ENCODE measurements around the gene AKT3.
A peak's percentile ranks its signal among the peaks of the same experiment; 100 is the strongest.
"Not testable (repeated sequence)": the region's sequence is repeated elsewhere in the genome, so short reads cannot be mapped to it uniquely, and the experiment has no call there.

AKT3 gene

DNA sequence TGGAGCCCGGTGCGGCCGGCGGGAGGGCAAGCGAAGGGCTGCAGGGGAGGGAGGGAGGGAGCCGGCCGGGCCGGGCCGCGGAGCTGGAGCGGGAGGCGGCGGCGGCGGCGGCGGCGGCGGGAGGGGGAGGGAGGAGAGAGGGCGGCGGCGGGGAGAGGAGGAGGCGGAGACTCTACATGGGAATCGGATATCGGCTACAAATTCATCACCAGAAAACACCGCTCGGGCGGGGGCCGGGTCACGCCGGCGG is at the start of gene AKT3:
TSS of gene AKT3 (minus strand) at position 42 of the 250 bp plus-strand sequence. CDS start 7,073 bp downstream, outside the sequence.
- DNase-seq (ENCODE audit: low spot score), result peak; percentile 77

- DNase-seq (ENCODE audit: low spot score), result no peak
These were observed 48.2 kb upstream of the AKT3 start for GRCh38 chr1:243898278-243898677.

- no peak for DNase-seq (ENCODE audit: low spot score)
These were observed 46.3 kb upstream of the AKT3 start for GRCh38 chr1:243896313-243896712.

DNA sequence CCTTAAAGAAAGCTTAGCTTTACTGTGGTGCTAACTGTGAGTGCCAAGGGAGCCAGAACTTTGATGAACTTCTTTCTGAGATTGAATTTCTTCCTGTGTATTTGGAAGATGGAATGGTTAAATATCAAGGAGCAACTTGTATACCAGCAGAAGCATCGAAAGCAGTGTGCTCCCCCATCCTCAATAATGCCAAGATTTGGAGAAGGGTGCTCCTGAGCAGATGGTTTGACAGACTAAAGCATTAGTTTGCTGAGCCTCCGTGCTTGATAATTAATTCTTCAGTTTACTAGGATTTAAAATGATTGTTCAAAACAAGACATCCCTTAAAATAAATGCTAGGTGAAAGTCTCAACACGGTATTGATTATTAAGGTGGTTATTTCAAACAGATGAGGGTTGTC is 42.4 kb upstream of the AKT3 start:
- DNase-seq (ENCODE audit: low spot score), result no peak

- DNase-seq (ENCODE audit: low spot score), result peak; percentile 11
These were observed 40.5 kb upstream of the AKT3 start for GRCh38 chr1:243890576-243890975.

DNA sequence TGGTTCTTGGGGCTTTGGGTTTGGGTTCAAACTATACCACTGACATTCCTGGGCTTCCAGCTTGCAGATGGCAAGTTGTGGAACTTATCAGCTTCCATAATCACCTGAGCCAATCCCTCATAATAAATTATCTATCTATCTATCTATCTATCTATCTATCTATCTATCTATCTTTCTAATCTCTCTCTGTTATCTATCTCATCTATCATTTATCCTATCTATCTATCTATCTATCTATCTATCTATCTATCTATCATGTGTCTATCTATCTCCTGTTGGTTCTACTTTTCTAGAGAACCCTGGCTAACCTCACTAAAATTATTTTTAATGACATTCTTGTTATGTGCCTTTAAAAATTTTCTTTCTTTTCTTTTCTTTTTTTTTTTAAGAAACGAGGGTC is 35.8 kb upstream of the AKT3 start:
- no peak for DNase-seq (ENCODE audit: low spot score)

DNA sequence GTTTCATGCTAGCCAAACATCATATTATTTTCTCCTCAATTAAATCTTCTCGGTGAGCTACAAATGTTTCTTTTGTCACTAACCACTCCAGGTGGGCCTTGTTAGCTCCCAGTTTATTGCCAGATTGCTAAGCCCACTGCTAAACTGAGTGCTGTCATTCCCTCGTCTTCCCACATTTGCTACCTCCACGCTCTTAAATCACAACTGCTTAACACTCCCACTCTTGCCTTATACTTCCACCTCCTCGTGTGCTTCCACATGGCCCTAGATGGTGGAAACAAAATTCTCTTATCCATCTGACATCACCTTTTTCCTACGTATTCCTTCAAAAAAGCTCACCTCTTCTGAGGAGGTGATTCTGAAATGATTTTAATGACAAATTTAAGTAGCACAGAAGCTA is 34.6 kb upstream of the AKT3 start:
- no peak for DNase-seq (ENCODE audit: low spot score)

DNA sequence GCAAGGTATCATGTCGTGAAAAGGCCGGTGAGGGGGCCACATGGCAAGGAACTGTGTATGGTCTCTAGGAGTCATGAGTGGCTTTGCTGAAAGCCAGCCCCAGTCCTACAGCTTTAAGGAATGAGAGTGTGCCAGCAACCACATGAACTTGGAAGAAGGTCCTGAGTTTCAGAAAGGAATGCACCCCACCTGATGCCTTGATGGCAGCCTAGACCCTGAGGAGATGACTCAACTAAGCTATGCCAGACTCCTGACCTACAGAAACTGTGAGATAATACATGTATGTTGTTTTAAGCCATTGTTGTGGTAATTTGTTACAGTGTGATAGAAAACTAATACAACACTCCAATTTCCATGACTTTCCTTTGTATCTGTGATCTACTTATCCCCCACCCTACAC is 33.5 kb upstream of the AKT3 start:
- no peak for DNase-seq (ENCODE audit: low spot score)

DNA sequence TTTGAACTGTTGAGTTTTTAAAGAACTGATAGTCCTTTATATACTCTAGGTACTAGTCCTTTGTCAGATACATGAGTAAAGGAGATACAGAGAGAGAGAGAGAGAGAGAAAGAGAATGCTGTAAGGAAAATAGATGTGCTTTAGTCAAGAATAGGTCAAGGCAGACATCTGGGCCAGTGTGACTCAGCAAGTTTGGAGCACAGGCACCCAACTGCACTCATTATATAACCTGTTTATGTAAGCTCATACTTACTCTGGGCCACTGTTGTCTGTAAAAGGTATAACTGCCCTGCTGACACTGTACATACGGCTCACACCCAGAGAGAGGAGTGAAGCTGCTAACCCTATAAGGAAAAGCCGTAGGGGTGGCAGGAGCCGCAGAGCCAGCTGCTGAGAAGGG is 32.2 kb upstream of the AKT3 start:
- DNase-seq (ENCODE audit: low spot score), result no peak

GRCh38 chr1:243877058-243877457 is 27.0 kb upstream of the AKT3 start:
- DNase-seq (ENCODE audit: low spot score), result not testable (repeated sequence)

- no peak for DNase-seq (ENCODE audit: low spot score)
These were observed 5.7 kb upstream of the AKT3 start for GRCh38 chr1:243855616-243856318.

DNA sequence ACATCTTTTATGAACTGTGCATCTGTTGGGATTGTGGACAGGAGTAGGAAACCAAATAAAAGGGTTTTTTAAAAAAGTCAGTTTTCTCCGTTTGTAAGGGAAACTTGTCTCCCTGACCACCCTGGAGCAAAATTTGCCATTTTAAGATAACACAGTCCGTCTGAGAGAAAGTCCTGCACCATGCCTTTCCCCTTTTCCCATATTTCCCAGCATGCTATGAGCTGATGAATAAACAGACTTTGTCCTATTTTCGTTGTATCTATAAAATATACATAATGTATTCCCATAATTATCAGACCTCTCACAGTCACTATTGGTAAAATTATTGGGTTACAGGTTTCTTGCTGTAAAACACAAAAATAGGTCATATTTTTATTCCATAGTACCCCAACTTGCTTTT is 1.7 kb upstream of the AKT3 start:
- no peak for DNase-seq (ENCODE audit: low spot score)

GRCh38 chr1:243851257-243851756 is 1.3 kb upstream of the AKT3 start:
- DNase-seq (ENCODE audit: low spot score), result no peak

- peak; percentile 49 for DNase-seq (ENCODE audit: low spot score)
These were observed 611 bp upstream of the AKT3 start for GRCh38 chr1:243850452-243851256.

DNA sequence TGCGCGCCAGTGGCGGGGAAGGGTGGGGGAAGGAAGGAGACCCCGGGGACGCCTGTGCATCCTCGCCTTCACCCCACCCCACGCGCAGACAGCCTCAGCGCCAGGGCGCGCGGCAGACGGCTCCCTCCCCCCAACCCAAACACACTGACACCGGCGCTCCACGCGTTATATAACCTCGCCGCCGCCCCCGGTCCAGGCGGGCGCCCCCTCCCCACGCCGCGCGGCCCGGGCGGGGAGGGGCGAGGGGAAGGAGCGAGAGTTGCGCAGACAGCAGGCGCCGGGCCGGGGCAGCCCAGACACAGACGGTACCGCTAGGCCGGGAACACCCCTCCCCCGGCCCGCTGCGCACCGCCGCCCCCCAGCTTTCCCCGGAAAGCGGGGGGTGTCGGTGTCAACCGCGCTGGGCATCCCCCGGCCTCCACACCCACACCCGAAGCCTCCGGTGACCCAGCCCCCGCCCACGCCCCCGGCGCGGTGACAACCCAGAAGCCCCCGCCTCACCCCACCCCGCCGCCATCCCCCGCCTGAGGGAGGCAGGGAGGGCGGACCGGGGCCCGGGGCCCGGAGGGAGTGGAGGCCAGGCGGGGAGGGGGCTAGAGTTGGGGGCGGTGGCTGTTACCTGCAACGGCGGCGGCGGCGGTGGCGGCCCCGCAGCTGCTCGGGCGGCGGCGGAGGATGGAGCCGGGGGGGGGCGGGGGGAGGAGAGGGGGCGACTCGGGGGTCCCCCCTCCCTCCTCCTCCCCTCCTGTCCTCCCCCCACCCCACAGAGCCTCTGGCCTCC is 432 bp downstream of the AKT3 start:
- peak; percentile 8 for DNase-seq (ENCODE audit: low spot score)

DNA sequence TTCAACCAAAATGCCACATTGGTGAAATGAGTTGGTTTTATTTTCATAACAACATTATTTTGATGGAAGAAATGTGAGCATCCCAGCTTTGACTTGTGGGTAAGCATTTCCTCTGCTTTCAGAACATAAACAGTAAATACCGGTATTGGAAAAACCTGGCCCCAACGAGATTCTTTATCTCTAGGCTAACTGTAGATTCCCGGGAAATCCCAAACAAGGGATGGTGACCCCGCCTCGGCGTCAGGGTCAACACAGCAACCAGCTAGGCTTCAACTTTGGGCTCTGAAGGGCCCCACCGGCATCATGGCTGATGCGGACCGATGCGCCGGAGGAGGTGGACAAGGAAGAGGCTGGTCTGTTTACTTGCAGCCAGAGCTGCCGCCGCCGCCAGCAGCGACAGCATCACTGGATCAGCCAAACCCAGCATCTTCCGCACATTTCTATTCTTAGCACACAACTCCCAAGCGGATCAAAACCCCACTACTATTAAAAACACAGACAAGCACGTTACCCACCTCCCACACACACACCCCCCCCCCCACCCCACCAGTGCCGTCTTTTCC is 1.1 kb downstream of the AKT3 start:
- DNase-seq (ENCODE audit: low spot score), result peak; percentile 52

GRCh38 chr1:243848165-243848857 is 1.7 kb downstream of the AKT3 start:
- DNase-seq (ENCODE audit: low spot score), result no peak

DNA sequence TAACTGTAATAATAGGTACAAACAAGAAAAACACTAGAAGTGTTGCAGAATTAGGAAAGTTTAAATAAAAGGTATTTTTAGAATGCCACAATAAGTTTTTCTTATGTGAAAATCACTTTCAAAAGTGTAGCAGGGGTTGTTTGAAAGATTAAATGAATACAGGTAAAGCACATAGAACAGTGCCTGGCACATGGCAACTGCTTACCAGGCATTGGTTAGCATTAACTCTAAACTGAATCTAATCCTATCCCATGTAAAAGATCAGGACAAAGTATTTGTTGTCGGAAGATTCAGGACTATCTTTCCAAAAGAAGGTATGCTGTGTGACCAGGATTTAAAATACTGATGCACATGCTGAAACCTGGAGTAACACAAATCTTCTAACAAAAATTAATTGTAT is 3.3 kb downstream of the AKT3 start:
- no peak for DNase-seq (ENCODE audit: low spot score)

DNA sequence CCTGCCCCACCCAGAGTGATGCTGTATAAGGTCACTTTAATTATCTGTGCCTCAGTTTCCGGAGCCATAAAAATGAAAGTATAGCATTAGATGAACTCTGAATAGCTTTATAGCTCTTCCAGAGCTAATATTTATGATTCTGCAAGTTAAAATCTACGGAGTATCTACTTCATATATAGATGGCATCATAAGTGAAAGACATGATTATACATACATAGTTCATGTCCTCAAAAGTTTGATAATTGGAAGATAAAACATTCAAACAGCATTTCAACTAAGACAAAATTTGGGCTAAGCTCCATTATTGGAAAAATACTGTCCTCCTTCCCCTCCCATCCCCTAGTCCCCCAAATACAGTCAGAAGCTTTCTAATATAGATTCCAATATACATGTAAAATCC is 4.2 kb downstream of the AKT3 start:
- no peak for DNase-seq (ENCODE audit: low spot score)

DNA sequence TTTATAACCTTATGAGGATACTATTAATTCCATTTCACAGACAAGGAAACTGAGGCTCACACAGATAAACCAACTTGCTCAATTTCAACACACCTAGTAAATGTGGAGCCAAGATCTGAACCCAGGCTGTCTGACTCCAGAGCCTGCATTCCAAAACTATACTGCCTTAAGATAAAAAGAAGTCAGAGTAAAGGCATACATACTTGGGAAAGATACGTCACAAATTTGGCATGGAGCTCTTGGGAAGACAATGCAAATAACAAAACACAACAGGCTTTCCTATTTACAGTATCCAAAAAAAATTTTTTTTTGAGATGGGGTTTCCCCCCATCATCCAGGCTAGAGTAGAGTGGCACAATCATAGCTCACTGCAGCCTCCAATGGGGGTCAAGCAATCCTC is 5.9 kb downstream of the AKT3 start:
- DNase-seq (ENCODE audit: low spot score), result no peak

GRCh38 chr1:243842978-243843511 is 7.0 kb downstream of the AKT3 start:
- DNase-seq (ENCODE audit: low spot score), result peak; percentile 28

- DNase-seq (ENCODE audit: low spot score), result no peak
These were observed 7.9 kb downstream of the AKT3 start for GRCh38 chr1:243842161-243842560.

Data from RKO (cell line).